ENCODE measurements around the gene CEP120.

The CEP120 gene

GRCh38 chr5:123449424-123449974 is 26.3 kb upstream of the CEP120 start:
- H3K9me3 ChIP-seq (ENCODE audit: insufficient read depth, low read depth, low read length), result no peaks in the 10 kb centered on the region
- no peak overlapping the region for H3K9ac ChIP-seq (ENCODE audit: low read depth, low read length, poor library complexity, severe bottlenecking)
- H3K4me1 ChIP-seq (ENCODE audit: insufficient read depth, low read length, poor library complexity, severe bottlenecking), result no peaks in the 10 kb centered on the region
- no peaks in the 10 kb centered on the region for H3F3A ChIP-seq (ENCODE audit: low read depth)
- H4K20me1 ChIP-seq (ENCODE audit: insufficient read depth, low read length, poor library complexity, severe bottlenecking), result no peaks in the 10 kb centered on the region
- no peak overlapping the region for H3K4me2 ChIP-seq (ENCODE audit: low read depth, low read length, poor library complexity, severe bottlenecking)
- H3K4me3 ChIP-seq (ENCODE audit: low read length, poor library complexity, severe bottlenecking), result no peak overlapping the region
- H3K36me3 ChIP-seq (ENCODE audit: insufficient read depth, low read length), result no peaks in the 10 kb centered on the region
- H3K9me2 ChIP-seq (replicated peaks; ENCODE audit: low read depth, low read length), result no peaks in the 10 kb centered on the region
- TF ChIP-seq EZH2phosphoT487 (IDR thresholded peaks at IDR 0.05; ENCODE audit: borderline replicate concordance) (no peak), CTCF (conservative IDR thresholded peaks at IDR 0.05; ENCODE audit: low read length) (no peak)
- H2AFZ ChIP-seq (ENCODE audit: low read length), result no peak overlapping the region
- H3K27me3 ChIP-seq (ENCODE audit: insufficient read depth, low read length, poor library complexity, severe bottlenecking), result no peaks in the 10 kb centered on the region
- no peaks in the 10 kb centered on the region for H3K79me2 ChIP-seq (ENCODE audit: insufficient read depth, low read length)

DNA sequence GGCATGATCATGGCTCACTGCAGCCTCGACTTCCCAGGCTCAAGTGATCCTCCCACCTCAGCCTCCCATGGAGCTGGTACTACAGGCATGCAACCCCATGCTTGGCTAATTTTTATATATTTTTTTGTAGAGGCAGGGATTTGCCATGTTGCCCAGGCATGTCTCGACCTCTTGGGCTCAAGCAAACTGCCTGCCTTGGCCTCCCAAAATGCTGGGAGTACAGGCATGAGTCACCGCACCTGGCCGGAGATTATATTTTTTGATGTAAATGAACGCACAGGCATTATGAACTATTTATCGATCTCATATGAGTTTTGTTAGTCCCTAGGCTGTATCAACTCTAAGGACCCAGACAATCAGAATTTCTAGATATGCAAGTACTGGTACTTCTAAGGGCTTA is 25.5 kb upstream of the CEP120 start:
- Histone ChIP-seq H3K9me2 (replicated peaks; ENCODE audit: low read depth, low read length) (no peaks in the 10 kb centered on the region), H4K20me1 (ENCODE audit: insufficient read depth, low read length, poor library complexity, severe bottlenecking) (no peaks in the 10 kb centered on the region), H3K4me1 (ENCODE audit: insufficient read depth, low read length, poor library complexity, severe bottlenecking) (no peaks in the 10 kb centered on the region), H3K4me2 (ENCODE audit: low read depth, low read length, poor library complexity, severe bottlenecking) (no peak overlapping the region), H3K4me3 (ENCODE audit: low read length, poor library complexity, severe bottlenecking) (no peak overlapping the region), H3K36me3 (ENCODE audit: insufficient read depth, low read length) (no peaks in the 10 kb centered on the region), H3K9ac (ENCODE audit: low read depth, low read length, poor library complexity, severe bottlenecking) (no peak overlapping the region), H3K27me3 (ENCODE audit: insufficient read depth, low read length, poor library complexity, severe bottlenecking) (no peaks in the 10 kb centered on the region), H3F3A (ENCODE audit: low read depth) (no peaks in the 10 kb centered on the region), H3K9me3 (ENCODE audit: insufficient read depth, low read depth, low read length) (no peaks in the 10 kb centered on the region), H2AFZ (ENCODE audit: low read length) (no peak overlapping the region), H3K79me2 (ENCODE audit: insufficient read depth, low read length) (no peaks in the 10 kb centered on the region)
- no peak for TF ChIP-seq CTCF (conservative IDR thresholded peaks at IDR 0.05; ENCODE audit: low read length)
- TF ChIP-seq EZH2phosphoT487 (IDR thresholded peaks at IDR 0.05; ENCODE audit: borderline replicate concordance), result no peak

- Histone ChIP-seq H3K36me3 (ENCODE audit: insufficient read depth, low read length) (no peaks in the 10 kb centered on the region), H3F3A (ENCODE audit: low read depth) (no peaks in the 10 kb centered on the region), H3K79me2 (ENCODE audit: insufficient read depth, low read length) (no peaks in the 10 kb centered on the region), H3K9me2 (replicated peaks; ENCODE audit: low read depth, low read length) (no peaks in the 10 kb centered on the region), H3K9me3 (ENCODE audit: insufficient read depth, low read depth, low read length) (no peaks in the 10 kb centered on the region), H4K20me1 (ENCODE audit: insufficient read depth, low read length, poor library complexity, severe bottlenecking) (no peaks in the 10 kb centered on the region), H3K4me2 (ENCODE audit: low read depth, low read length, poor library complexity, severe bottlenecking) (no peak overlapping the region), H3K4me1 (ENCODE audit: insufficient read depth, low read length, poor library complexity, severe bottlenecking) (no peaks in the 10 kb centered on the region), H3K27me3 (ENCODE audit: insufficient read depth, low read length, poor library complexity, severe bottlenecking) (no peaks in the 10 kb centered on the region), H2AFZ (ENCODE audit: low read length) (no peak overlapping the region), H3K9ac (ENCODE audit: low read depth, low read length, poor library complexity, severe bottlenecking) (no peak overlapping the region), H3K4me3 (ENCODE audit: low read length, poor library complexity, severe bottlenecking) (no peak overlapping the region)
- TF ChIP-seq EZH2phosphoT487 (IDR thresholded peaks at IDR 0.05; ENCODE audit: borderline replicate concordance) (no peak), CTCF (conservative IDR thresholded peaks at IDR 0.05; ENCODE audit: low read length) (no peak)
Observed at GRCh38 chr5:123448017-123448617, 24.9 kb upstream of the CEP120 start.
